AG09319 (cell line): ENCODE measurements around the gene CCDC7.
"Not testable (repeated sequence)": the region's sequence is repeated elsewhere in the genome, so short reads cannot be mapped to it uniquely, and the experiment has no call there.

Experiments
- DNase-seq: peaks from one replicate; pipeline ENCODE4 v3.0.0-alpha.2; 2010; ENCODE audit warnings: low read depth; ENCODE audit errors: extremely low read depth
- CTCF ChIP-seq: IDR thresholded peaks from 2 replicates; pipeline ENCODE4 v1.5.1; 2011; ENCODE audit warnings: low read depth, mild to moderate bottlenecking, inconsistent platforms, low read length, moderate library complexity

CCDC7 gene

DNA sequence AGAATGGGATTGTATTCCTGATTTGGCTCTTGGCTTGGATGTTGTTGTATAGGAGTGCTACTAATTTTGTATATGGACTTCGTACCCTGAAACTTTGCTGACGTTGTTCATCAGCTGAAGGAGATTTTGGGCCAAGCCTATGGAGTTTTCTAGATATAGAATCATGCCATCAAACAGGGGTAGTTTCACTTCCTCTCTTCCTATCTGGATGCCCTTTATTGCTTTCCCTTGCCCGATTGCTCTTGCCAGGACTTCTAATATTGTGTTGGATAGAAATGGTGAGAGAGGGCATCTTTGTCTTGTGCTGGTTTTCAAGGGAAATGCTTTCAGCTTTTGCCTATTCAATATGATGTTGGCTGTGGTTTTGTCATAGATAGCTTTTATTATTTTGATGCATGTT, 92.3 kb downstream of the CCDC7 start:
- no peak for DNase-seq
- no peak for TF ChIP-seq CTCF

DNA sequence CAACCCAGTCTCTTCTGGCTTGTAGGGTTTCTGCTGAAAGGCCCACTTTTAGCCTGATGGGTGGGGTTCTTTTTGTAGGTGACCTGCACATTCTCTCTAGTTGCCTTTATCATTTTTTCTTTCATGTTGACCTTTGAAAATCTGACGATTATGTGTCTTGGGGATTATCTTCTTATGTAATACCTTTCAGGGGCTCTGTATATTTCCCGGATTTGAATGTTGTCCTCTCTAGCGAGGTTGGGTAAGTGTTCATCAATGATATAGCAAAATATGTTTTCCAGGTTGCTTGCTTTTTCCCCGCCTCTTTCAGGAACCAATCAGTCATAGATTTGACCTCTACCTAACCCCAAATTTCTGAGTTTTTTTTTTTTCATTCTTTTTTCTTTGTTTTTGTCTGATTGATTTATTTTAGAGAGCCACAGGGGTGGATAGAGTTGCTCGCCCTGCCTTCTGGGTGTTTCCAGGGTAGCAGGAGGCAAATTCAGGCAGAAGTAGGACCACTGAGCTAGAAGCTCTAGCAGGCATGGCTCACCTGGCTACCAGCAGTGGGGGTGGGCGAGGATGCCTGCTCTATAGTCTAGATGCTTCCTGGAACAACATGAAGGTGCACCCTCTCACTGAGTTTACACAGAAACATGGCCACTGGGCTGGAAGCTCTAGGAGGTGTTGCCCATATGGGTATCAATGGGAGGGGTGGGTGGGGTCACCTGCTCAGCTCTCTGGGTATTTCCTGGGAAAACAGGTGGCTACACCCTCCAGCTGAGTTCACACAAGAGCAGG, 94.9 kb downstream of the CCDC7 start:
- TF ChIP-seq CTCF, result no peak
- no peak for DNase-seq

GRCh38 chr10:32548208-32548607, 102.3 kb downstream of the CCDC7 start:
- no peak for TF ChIP-seq CTCF
- DNase-seq, result no peak

DNA sequence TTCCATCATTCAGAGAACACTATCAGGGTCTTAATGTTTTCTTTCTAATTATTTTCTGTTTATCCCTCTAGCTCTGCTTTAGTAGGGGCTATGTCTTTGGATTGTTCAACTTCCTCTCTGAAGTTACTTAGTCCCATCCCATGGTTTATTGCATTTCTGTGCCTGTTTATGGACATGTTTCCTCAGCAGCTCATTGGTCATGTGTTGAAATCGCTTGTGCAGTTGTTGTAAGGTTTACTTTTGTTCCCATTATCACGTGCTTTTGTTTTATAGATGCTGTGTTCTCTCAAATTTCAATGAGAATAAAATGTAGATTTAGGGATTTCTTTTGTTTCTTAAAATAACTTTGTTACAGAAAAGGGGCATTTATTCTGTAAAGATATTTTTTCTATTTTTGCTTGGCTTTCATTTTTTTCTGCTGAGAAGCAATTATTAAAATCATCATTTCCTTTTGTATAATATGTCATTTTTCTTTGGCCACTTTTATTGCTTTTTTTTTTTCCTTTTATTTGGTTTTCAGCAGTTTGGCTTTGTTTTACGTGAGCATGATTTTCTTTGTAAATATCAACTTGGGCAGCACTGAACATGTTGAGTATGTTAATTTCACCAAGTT, 110.9 kb downstream of the CCDC7 start:
- DNase-seq, result no peak
- TF ChIP-seq CTCF, result no peak

DNA sequence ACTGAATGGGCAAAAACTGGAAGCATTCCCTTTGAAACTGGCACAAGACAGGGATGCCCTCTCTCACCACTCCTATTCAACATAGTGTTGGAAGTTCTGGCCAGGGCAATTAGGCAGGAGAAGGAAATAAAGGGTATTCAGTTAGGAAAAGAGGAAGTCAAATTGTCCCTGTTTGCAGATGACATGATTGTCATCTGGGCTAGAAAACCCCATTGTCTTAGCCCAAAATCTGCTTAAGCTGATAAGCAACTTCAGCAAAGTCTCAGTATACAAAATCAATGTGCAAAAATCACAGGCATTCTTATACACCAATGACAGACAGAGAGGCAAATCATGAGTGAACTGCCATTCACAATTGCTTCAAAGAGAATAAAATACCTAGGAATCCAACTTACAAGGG, 116.8 kb downstream of the CCDC7 start:
- not testable (repeated sequence) for DNase-seq

DNA sequence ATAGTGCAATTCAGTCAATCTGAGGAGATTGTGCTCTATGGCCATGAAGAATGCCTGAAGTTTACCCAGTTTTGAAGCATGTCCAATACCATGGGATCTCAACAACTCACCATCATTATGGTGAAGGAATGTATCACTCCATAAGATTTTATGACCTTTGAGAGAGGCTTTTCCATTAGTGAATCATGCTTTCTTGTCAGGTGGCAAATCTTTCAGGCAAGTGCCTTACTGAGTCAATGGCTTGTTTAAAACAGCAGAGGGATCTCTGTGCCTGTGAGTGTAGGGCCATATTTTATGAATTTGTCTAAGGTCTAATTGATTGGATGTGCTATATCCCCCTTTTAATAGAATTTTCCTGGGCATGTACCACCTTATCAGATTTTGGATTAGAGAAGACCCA, 131.5 kb downstream of the CCDC7 start:
- DNase-seq, result no peak
- no peak for TF ChIP-seq CTCF

DNA sequence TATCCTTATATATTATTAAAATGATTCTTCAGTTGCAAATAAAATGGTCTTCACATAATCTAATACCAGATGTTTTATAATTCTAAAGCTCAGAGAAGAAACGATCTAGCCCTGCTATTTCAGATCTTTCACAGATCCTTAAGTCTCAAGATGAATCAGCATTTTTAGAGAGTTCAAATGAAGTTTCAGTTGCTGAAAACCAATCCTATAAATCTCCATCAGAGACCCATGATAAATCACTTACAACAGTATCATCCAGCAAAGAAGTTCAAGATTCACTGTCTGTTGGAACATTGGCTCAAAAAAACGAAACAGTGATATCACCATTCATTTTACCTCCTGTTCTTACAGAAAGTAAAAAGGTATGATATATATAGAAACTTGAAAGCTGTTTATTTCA, 137.0 kb downstream of the CCDC7 start:
- TF ChIP-seq CTCF, result no peak

DNA sequence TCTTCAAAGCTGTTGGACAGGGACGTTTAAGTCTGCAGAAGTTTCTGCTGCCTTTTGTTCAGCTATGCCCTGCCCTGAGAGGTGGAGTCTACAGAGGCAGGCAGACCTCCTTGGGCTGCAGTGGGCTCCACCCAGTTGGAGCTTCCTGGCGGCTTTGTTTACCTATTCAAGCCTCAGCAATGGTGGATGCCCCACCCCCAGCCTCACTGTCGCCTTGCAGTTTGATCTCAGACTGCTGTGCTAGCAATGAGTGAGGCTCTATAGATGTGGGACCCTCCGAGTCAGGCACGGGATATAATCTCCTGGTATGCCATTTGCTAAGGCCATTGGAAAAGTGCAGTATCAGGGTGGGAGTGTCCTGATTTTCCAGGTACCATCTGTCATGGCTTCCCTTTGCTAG, 152.1 kb downstream of the CCDC7 start:
- DNase-seq, result not testable (repeated sequence)

More for the DNA sequence above, 137.0 kb downstream of the CCDC7 start:
- DNase-seq, result no peak
